GM12875 (cell line): ENCODE data around the gene PPP1R12B.
"Not testable (repeated sequence)": the region's sequence is repeated elsewhere in the genome, so short reads cannot be mapped to it uniquely, and the experiment has no call there.

ENCODE experiments used
- H3K4me3 ChIP-seq: one replicate; pipeline ENCODE4 v1.5.1; 2011; ENCODE audit warnings: low read depth, low read length, control low read depth
- TF ChIP-seq, protein P1 (sequence below): IDR thresholded peaks from 2 replicates; pipeline ENCODE4 v1.5.1; 2011; ENCODE audit warnings: low read depth, mild to moderate bottlenecking, control low read depth, inconsistent platforms, low read length, moderate library complexity, borderline replicate concordance; ENCODE audit not compliant: insufficient read depth

Gene PPP1R12B

DNA sequence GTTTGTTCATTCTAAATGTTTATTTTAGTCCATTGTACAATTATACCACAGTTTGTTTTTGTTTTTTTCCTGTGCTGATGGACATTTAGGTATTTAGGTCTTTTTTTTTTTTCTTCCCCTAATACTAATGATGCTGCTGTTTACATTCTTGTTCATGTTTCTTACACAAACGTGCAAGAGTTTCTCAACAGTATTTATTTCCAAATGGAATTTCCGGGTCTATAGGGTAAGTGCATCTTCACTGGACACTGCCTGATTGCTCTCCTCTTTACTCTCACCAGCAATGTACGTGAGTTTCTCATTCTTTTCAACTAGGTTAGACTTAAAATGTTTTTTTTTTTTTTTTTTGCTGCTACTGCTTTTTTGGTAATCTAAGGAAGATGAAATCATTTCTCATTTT, 122.7 kb downstream of the PPP1R12B start:
- H3K4me3 ChIP-seq = no peak overlapping the region
- TF ChIP-seq, protein P1, sequence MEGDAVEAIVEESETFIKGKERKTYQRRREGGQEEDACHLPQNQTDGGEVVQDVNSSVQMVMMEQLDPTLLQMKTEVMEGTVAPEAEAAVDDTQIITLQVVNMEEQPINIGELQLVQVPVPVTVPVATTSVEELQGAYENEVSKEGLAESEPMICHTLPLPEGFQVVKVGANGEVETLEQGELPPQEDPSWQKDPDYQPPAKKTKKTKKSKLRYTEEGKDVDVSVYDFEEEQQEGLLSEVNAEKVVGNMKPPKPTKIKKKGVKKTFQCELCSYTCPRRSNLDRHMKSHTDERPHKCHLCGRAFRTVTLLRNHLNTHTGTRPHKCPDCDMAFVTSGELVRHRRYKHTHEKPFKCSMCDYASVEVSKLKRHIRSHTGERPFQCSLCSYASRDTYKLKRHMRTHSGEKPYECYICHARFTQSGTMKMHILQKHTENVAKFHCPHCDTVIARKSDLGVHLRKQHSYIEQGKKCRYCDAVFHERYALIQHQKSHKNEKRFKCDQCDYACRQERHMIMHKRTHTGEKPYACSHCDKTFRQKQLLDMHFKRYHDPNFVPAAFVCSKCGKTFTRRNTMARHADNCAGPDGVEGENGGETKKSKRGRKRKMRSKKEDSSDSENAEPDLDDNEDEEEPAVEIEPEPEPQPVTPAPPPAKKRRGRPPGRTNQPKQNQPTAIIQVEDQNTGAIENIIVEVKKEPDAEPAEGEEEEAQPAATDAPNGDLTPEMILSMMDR = no peak

DNA sequence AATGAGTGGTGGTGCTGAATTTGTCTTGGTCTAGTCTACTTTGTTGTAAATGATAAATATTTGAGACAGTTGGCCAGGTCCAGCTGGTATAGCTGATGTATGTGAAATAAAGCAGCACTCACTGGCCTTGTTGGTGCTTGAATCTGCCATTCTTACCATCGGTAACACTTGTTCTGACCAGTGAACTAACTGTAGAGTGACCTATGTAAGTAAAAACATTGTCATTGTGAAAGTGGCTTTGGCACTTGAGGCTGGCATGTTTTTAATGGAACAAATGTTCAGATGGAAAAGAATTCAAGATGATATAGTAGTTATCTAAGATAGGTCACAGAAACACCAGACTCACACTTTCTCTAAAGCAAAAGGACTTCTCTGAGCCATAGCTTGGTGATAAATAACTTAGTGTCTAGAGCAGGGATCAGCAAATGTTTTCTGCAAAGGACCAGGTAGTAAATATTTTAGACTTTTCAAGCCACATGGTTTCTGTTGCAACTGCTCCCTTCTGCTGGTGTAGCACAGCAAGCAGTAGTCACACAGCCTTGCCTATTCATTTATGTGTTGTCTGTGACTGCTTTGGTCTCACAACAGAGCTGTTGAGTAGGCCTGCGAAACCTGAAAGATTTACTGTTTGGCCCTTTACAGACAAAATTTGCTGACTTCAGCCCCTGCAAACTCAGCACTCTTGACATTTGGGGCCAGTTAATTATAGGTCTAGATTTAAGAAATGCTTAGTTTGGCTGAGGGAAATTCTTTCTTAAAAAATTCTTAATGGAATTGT, 124.0 kb downstream of the PPP1R12B start:
- H3K4me3 ChIP-seq = not testable (repeated sequence)

DNA sequence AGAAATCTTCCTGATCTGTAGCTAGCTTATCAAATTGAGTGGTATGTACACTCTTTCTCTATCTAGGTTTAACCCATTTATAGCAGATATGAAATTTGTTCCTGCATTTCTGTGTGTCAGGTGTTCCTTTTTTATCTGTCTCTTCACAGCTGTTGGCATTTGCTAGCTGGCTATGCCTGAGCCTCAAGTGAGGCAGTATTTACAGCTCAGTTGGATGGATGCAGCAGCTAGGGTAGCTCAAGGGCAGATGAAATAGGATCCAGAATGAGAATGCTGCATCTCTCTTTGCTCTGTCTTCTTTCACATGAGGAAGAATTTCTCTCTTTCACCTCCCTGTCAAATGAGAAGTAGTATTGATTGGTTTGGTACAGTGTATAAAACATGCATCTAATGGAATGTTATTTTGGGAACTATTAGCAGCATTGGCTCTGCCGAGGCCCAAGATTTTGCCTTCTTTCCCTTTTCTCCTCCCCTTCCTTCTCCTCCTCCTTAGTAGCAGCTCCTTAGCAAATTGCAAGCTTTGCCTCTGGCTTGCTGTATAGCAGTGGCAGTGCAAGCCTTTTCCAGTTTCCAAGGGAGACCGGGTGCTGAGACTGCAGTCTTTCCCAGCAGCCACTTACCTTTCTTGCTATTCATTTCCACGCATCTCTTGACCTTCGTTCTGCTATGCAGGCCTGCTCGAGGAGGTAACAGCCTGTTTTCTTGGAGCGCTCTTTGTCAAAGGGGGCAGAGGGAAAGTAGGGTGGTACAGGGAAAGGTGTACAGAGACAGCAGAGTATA, 125.0 kb downstream of the PPP1R12B start:
- H3K4me3 ChIP-seq = not testable (repeated sequence)

DNA sequence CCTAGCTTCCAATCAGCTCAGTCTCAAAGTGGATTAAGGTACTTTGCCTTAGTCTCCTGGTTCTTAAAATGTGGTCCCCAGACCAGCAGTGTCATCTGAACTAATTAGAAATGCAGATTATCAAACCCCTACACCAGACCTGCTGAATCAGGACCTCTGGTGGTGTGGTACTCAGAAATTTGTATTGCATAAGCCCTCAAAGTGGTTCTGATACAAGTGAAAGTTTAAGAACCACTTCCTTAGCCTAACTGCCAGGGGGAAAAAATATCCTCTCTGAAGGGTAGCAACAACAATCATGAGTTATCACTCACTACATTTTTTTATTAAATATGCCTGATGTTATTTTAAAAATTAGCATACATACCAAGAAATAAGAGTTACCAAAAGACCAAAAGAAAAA, 131.2 kb downstream of the PPP1R12B start:
- H3K4me3 ChIP-seq = not testable (repeated sequence)

DNA sequence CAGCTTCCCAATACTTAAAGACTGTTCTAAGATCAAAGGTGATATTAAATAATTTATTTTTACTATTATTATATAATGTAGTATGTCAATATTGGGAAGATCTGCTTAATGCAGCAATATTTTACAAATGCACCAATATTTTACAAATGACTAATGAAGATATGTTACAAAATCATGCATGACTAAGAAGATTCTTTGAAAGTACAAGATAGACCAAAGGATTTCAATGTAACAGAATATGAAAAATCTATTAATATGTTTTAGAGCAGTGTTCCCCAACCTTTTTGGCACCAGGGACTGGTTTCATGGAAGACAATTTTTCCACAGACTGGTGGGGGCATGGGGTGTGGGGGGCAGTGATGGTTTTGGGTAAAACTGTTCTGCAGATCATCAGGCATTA, 132.1 kb downstream of the PPP1R12B start:
- not testable (repeated sequence) for H3K4me3 ChIP-seq

DNA sequence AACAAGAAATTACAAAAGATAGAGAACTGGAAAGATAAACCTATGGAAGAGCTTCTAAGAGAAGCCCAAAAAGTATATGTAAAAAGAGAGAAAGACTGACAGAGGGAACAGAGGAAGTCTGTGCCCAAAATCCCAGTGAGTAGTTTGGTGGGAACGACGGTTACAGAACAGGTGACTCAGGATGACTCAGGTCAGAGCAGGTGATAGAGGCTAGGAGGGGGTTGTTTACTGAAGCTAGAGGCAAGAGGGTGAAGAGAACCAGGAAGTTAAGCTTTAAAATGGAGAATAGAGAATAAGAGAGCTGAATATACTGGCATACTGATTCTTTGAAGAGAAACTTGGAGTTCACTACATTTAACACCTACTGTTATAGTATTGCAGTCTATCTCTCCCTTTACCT, 134.9 kb downstream of the PPP1R12B start:
- H3K4me3 ChIP-seq = not testable (repeated sequence)

DNA sequence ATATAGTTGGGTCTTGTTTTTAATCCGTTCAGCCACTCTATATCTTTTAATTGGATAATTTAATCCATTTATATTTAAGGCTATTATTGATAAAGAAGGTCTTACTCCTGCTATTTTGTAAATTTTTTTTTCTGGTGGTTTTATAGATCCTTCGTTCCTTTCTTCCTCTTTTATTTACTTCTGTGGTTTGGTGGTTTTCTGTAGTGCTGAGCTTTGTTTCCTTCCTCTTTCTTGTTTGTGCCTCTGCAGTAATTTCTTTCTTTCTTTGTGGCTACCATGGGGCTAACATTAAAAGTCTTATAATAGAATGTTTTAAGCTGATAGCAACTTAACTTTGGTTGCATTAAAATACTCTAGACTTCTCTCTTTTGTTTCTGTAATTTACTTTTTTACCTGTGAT, 135.5 kb downstream of the PPP1R12B start:
- not testable (repeated sequence) for H3K4me3 ChIP-seq

DNA sequence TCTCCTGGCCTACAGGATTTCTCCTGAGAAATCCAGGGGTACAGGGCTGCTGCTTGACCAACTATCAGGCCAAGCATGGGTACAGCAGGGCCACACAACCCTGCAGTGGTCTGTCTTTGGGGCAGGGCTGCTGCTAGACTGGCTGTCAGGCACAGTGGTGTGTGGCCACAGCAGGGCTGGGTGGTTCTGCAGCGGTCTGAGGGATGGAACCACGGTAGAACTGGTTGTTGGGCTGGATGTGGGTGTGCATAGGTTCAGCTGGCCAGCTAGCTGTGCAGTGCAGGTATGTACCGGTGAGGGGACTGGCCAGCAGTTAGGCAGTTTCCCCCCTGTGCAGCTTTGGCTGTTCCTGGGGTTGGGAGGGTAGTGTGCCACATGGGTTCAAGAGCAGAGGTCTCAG, 136.3 kb downstream of the PPP1R12B start:
- not testable (repeated sequence) for H3K4me3 ChIP-seq

DNA sequence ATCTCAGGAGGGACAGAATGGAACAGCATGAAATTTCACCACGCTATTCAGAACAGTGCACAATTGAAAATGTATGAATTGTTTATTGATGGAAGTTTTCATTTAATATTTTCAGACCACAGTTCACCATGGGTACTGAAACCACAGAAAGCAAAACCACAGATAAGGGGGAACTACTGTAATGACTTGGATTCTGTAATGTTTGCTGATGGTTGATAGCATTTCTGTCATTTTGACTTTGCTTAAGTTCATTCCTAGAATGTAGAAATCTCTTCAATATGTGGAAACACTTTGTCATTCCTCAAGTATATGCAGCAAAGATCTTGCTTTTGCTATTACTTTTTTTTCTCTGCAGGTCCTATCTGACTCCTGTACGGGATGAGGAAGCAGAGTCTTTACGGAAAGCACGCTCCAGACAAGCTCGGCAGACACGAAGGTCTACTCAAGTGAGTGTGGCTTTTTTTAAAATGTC, 139.7 kb downstream of the PPP1R12B start:
- H3K4me3 ChIP-seq = not testable (repeated sequence)

DNA sequence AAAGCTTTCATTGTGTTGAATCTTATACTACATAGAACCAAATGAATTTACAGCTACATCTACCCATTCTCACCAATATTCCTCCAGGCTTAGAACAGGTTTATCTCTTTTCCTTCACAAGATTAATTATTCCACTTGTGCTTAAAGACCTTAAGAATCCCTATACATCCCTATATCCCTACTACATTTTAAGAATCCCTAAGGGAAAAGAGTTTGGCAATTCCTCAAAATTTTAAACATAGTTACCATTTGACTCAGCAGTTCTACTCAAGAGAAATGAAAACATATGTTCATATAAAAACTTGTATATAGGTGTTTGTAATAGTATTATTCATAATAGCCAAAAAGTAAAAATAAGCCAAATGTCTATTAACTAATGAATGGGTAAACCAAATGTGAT, 140.6 kb downstream of the PPP1R12B start:
- not testable (repeated sequence) for H3K4me3 ChIP-seq

DNA sequence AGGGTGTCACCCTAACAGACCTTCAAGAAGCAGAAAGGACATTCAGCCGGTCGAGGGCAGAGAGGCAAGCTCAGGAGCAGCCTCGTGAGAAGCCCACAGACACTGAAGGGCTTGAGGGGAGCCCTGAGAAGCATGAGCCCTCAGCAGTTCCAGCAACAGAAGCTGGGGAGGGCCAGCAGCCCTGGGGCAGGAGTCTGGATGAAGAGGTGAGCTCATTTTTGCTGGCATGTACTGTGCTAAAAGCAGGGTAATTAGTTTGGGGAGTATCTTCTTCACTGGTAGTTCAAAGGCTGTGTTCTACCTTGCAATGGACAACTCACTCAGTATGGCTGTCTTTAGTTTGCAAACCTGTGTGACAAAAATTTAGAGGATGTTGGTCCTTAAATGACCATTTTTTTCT, 144.6 kb downstream of the PPP1R12B start:
- H3K4me3 ChIP-seq = not testable (repeated sequence)

DNA sequence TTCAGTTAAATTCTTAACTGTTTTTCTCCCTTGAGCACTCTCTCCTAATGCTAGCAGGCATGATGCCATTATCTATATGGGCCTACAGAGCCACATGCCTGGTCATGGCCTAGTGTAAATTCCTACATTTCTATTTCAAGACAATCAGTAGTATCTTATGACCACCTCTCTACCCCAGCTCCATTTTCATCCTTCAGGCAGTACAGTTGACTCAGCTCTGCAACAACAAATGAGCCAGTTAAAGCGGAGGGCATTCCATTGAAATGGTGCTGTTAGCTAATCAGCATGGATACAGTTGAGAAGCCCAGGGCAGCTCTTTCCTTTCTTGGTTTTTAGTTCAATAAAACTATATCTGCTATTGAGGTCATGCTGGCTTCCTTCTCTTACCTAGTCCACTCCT, 150.0 kb downstream of the PPP1R12B start:
- TF ChIP-seq, protein P1 = no peak
- no peak overlapping the region for H3K4me3 ChIP-seq

DNA sequence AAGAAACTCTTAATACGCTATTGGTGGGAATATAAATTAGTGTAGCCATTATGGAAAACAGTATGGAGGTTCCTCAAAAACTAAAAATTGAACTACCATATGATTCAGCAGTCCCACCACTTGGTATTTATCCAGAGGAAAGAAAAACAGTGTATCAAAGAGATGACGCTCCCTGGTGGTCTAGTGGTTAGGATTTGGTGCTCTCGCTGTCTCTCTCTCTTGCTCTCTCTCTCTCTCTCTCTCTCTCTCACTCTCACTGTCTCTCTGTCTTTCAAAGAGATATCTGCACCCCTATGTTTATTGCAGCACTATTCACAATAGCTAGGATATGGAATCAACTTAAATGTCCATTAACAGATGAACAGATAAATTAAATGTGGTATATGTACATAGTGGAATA, 151.5 kb downstream of the PPP1R12B start:
- H3K4me3 ChIP-seq = not testable (repeated sequence)
